Measurements from ENCODE around the gene ALG9. TPM values are rescaled to one million over a fixed set of nuclear protein-coding genes. Genes with fewer than 3 reads are reported as not detected.

ALG9 gene
- total RNA-seq, 1 donor from 2014 or later = 30.5 TPM

- TF ChIP-seq, protein P1, sequence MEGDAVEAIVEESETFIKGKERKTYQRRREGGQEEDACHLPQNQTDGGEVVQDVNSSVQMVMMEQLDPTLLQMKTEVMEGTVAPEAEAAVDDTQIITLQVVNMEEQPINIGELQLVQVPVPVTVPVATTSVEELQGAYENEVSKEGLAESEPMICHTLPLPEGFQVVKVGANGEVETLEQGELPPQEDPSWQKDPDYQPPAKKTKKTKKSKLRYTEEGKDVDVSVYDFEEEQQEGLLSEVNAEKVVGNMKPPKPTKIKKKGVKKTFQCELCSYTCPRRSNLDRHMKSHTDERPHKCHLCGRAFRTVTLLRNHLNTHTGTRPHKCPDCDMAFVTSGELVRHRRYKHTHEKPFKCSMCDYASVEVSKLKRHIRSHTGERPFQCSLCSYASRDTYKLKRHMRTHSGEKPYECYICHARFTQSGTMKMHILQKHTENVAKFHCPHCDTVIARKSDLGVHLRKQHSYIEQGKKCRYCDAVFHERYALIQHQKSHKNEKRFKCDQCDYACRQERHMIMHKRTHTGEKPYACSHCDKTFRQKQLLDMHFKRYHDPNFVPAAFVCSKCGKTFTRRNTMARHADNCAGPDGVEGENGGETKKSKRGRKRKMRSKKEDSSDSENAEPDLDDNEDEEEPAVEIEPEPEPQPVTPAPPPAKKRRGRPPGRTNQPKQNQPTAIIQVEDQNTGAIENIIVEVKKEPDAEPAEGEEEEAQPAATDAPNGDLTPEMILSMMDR (IDR thresholded peaks at IDR 0.05; ENCODE audit: insufficient read depth, low read length, severe bottlenecking) = no peak
- Histone ChIP-seq H3K27me3 (ENCODE audit: control insufficient read depth, insufficient read depth, low read length) (no peaks in the 10 kb centered on the region), H3K4me3 (ENCODE audit: low read depth, low read length) (no peak overlapping the region), H3K36me3 (ENCODE audit: control insufficient read depth, insufficient read depth, low read length) (no peaks in the 10 kb centered on the region)
- DNase-seq (ENCODE audit: low read depth) = no peak
- FAIRE-seq = no peak
Measured at GRCh38 chr11:111916768-111917167, 45.4 kb upstream of the ALG9 start.

DNA sequence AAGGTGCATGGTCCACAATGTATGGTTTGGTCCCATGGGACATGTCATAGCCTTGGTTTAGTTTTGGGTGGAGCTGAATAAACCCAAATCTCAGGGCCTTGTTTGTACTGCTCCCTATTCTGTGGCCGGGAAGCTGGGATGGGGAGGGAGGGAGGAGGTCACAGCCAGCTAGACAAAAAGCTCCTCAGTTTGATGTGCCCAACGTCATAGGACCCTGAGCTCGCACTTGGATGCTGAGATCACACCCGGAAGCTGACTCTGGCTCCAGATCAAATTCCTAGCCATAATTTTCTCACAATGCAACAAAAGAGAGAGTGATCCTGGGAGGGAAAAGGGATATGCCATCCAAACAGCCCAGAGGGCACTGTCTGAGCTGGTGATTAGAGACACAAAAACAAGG lies 42.6 kb upstream of the ALG9 start:
- DNase-seq (ENCODE audit: low read depth) (peak; percentile 44), FAIRE-seq (no peak)
- Histone ChIP-seq H3K27me3 (ENCODE audit: control insufficient read depth, insufficient read depth, low read length) (no peaks in the 10 kb centered on the region), H3K4me3 (ENCODE audit: low read depth, low read length) (no peak overlapping the region), H3K36me3 (ENCODE audit: control insufficient read depth, insufficient read depth, low read length) (no peaks in the 10 kb centered on the region)
- TF ChIP-seq, protein P1 (IDR thresholded peaks at IDR 0.05; ENCODE audit: insufficient read depth, low read length, severe bottlenecking) = no peak

DNA sequence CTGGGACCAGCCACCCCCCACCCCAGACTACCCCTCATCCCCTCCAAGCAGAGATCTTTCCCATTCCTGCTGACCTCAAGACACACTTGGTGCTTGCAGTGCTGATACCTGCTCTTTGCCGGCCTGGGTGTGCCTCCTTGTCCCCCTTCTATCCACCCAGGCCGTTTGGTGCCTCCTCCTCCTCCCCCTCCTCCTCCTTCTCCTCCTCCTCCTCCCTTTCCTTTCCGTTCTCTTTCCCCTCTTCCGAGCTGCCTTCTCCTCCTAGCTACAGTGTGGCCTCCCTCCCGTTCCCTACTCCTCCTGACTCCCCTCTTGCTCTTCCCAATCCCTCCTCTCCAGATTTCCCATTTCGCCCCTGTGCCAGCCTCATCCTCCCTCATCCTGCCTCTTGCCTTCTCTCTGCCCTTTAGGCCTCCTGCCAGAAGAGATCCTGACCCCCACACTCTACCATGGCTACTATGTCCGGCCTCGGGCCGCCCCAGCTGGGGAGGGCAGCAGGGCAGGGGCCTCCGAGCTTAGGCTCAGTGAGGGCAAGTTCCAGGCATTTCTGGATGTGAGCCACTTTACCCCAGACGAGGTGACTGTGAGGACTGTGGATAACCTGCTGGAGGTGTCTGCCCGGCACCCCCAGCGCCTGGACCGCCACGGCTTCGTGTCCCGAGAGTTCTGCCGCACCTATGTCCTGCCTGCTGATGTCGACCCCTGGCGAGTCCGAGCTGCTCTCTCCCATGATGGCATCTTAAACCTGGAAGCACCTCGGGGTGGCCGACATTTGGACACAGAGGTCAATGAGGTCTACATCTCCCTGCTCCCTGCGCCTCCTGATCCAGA lies 41.9 kb upstream of the ALG9 start:
- TF ChIP-seq, protein P1 (IDR thresholded peaks at IDR 0.05; ENCODE audit: insufficient read depth, low read length, severe bottlenecking) = no peak
- H3K4me3 ChIP-seq (ENCODE audit: low read depth, low read length) = no peak overlapping the region
- FAIRE-seq = no peak

DNA sequence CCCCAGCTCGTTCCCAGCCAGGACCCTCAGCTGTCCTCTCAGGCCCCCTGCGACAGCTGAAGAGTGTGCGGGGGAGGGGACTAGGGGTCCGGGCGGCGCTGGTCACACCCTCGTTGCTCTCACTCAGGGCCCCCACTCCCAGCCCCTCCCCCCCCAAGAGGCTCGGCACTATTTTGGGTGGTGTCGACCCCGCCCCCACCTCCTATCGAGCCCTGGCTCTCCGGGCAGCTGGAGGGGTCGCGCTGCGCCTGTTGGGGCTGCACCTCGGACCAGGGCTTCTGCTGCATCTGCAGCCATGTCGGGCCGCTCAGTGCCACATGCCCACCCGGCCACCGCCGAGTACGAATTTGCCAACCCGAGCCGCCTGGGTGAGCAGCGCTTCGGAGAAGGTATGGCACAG lies 41.2 kb upstream of the ALG9 start, which contains the start of gene HSPB2:
TSS of gene HSPB2 (plus strand) at position 200 of the 400 bp plus-strand sequence. CDS start at position 296, 96 bp downstream.
- Histone ChIP-seq H3K4me3 (ENCODE audit: low read depth, low read length) (peak within 1 kb of the TSS; percentile 5), H3K27me3 (ENCODE audit: control insufficient read depth, insufficient read depth, low read length) (no peaks in the 10 kb centered on the region), H3K36me3 (ENCODE audit: control insufficient read depth, insufficient read depth, low read length) (no peaks in the 10 kb centered on the region)
- no peak for FAIRE-seq
- no peak for DNase-seq (ENCODE audit: low read depth)
- TF ChIP-seq, protein P1 (IDR thresholded peaks at IDR 0.05; ENCODE audit: insufficient read depth, low read length, severe bottlenecking) = no peak

More for the DNA sequence above, 41.9 kb upstream of the ALG9 start:
- Histone ChIP-seq H3K36me3 (ENCODE audit: control insufficient read depth, insufficient read depth, low read length) (no peaks in the 10 kb centered on the region), H3K27me3 (ENCODE audit: control insufficient read depth, insufficient read depth, low read length) (no peaks in the 10 kb centered on the region)
- no peak for DNase-seq (ENCODE audit: low read depth)

- Histone ChIP-seq H3K4me3 (ENCODE audit: low read depth, low read length) (peak within 1 kb of the TSS; percentile 5), H3K36me3 (ENCODE audit: control insufficient read depth, insufficient read depth, low read length) (no peaks in the 10 kb centered on the region), H3K27me3 (ENCODE audit: control insufficient read depth, insufficient read depth, low read length) (no peaks in the 10 kb centered on the region)
- DNase-seq (ENCODE audit: low read depth) = peak; percentile 98
- FAIRE-seq = peak; percentile 97
- TF ChIP-seq, protein P1 (IDR thresholded peaks at IDR 0.05; ENCODE audit: insufficient read depth, low read length, severe bottlenecking) = no peak
Measured at GRCh38 chr11:111911563-111912401, 40.4 kb upstream of the ALG9 start, which contains the start of gene CRYAB. Gene CRYAB, minus strand, starts transcription at chr11:111911770. Its CDS starts 46 bp downstream, at chr11:111911724.

Data from bronchial epithelial cell (primary cell).